ENCODE data around the gene B3GNT5. TPM values are rescaled to one million over a fixed set of nuclear protein-coding genes. Genes with fewer than 3 reads are reported as not detected.

B3GNT5 gene
- total and polyA plus RNA-seq, 2 experiments from 2014 or later: 22.7 to 39.6 TPM

- Histone ChIP-seq H3K4me1 (ENCODE audit: insufficient read depth) (peaks cover 17% of the 10 kb centered on the region), H3K36me3 (replicated peaks; ENCODE audit: insufficient read depth, low read depth) (no peaks in the 10 kb centered on the region), H3K9me2 (replicated peaks; ENCODE audit: insufficient read depth) (no peaks in the 10 kb centered on the region), H3K9me3 (ENCODE audit: low read depth) (no peaks in the 10 kb centered on the region), H3K4me3 (no peak overlapping the region), H3K27me3 (no peaks in the 10 kb centered on the region), H4K20me1 (ENCODE audit: insufficient read depth, poor library complexity, severe bottlenecking) (no peaks in the 10 kb centered on the region), H3K4me2 (no peak overlapping the region), H3K79me2 (no peaks in the 10 kb centered on the region), H2AFZ (no peak overlapping the region), H3K27ac (peak overlapping the region; percentile 25)
- no peak for TF ChIP-seq EZH2 (IDR thresholded peaks at IDR 0.05; ENCODE audit: borderline replicate concordance)
- no peak for TF ChIP-seq CTCF (IDR thresholded peaks at IDR 0.05; ENCODE audit: poor library complexity)
- TF ChIP-seq EZH2phosphoT487 (IDR thresholded peaks at IDR 0.05; ENCODE audit: low read depth, severe bottlenecking, unreplicated experiment): no peak
- DNase-seq (ENCODE audit: low spot score): no peak
- 86% methylated on average over 5 of the region's 5 CpGs for WGBS (ENCODE audit: low lambda C conversion rate, missing lambda C conversion rate)
Observed at GRCh38 chr3:183308751-183309150, 55.7 kb downstream of the B3GNT5 start.

GRCh38 chr3:183309276-183309675, 56.2 kb downstream of the B3GNT5 start:
- H3K27ac ChIP-seq: peak overlapping the region; percentile 25
- no peaks in the 10 kb centered on the region for H3K79me2 ChIP-seq
- no peak overlapping the region for H3K4me2 ChIP-seq
- 79% methylated on average over 5 of the region's 5 CpGs for WGBS (ENCODE audit: low lambda C conversion rate, missing lambda C conversion rate)
- H3K9me2 ChIP-seq (replicated peaks; ENCODE audit: insufficient read depth): no peaks in the 10 kb centered on the region
- H3K9me3 ChIP-seq (ENCODE audit: low read depth): no peaks in the 10 kb centered on the region
- H3K4me3 ChIP-seq: no peak overlapping the region
- H3K4me1 ChIP-seq (ENCODE audit: insufficient read depth): peaks cover 17% of the 10 kb centered on the region
- H3K27me3 ChIP-seq: no peaks in the 10 kb centered on the region
- H2AFZ ChIP-seq: no peak overlapping the region
- no peaks in the 10 kb centered on the region for H3K36me3 ChIP-seq (replicated peaks; ENCODE audit: insufficient read depth, low read depth)
- TF ChIP-seq EZH2phosphoT487 (IDR thresholded peaks at IDR 0.05; ENCODE audit: low read depth, severe bottlenecking, unreplicated experiment): no peak
- TF ChIP-seq CTCF (IDR thresholded peaks at IDR 0.05; ENCODE audit: poor library complexity): no peak
- TF ChIP-seq EZH2 (IDR thresholded peaks at IDR 0.05; ENCODE audit: borderline replicate concordance): no peak
- H4K20me1 ChIP-seq (ENCODE audit: insufficient read depth, poor library complexity, severe bottlenecking): no peaks in the 10 kb centered on the region
- DNase-seq (ENCODE audit: low spot score): peak; percentile 50

- no peak overlapping the region for H3K4me3 ChIP-seq
- 90% methylated on average over 3 of the region's 3 CpGs for WGBS (ENCODE audit: low lambda C conversion rate, missing lambda C conversion rate)
- H2AFZ ChIP-seq: no peak overlapping the region
- no peaks in the 10 kb centered on the region for H3K79me2 ChIP-seq
- DNase-seq (ENCODE audit: low spot score): no peak
- no peaks in the 10 kb centered on the region for H4K20me1 ChIP-seq (ENCODE audit: insufficient read depth, poor library complexity, severe bottlenecking)
- no peaks in the 10 kb centered on the region for H3K36me3 ChIP-seq (replicated peaks; ENCODE audit: insufficient read depth, low read depth)
- H3K27ac ChIP-seq: no peak overlapping the region
- peaks cover 17% of the 10 kb centered on the region for H3K4me1 ChIP-seq (ENCODE audit: insufficient read depth)
- no peak for TF ChIP-seq EZH2 (IDR thresholded peaks at IDR 0.05; ENCODE audit: borderline replicate concordance)
- no peak for TF ChIP-seq CTCF (IDR thresholded peaks at IDR 0.05; ENCODE audit: poor library complexity)
- no peak for TF ChIP-seq EZH2phosphoT487 (IDR thresholded peaks at IDR 0.05; ENCODE audit: low read depth, severe bottlenecking, unreplicated experiment)
- no peak overlapping the region for H3K4me2 ChIP-seq
- no peaks in the 10 kb centered on the region for H3K9me3 ChIP-seq (ENCODE audit: low read depth)
- no peaks in the 10 kb centered on the region for H3K9me2 ChIP-seq (replicated peaks; ENCODE audit: insufficient read depth)
- H3K27me3 ChIP-seq: no peaks in the 10 kb centered on the region
Observed at GRCh38 chr3:183310936-183311335, 57.9 kb downstream of the B3GNT5 start.

GRCh38 chr3:183312433-183312832, 59.4 kb downstream of the B3GNT5 start:
- no peaks in the 10 kb centered on the region for H4K20me1 ChIP-seq (ENCODE audit: insufficient read depth, poor library complexity, severe bottlenecking)
- H3K79me2 ChIP-seq: no peaks in the 10 kb centered on the region
- H3K9me3 ChIP-seq (ENCODE audit: low read depth): no peaks in the 10 kb centered on the region
- no peaks in the 10 kb centered on the region for H3K27me3 ChIP-seq
- TF ChIP-seq EZH2phosphoT487 (IDR thresholded peaks at IDR 0.05; ENCODE audit: low read depth, severe bottlenecking, unreplicated experiment): no peak
- TF ChIP-seq EZH2 (IDR thresholded peaks at IDR 0.05; ENCODE audit: borderline replicate concordance): no peak
- TF ChIP-seq CTCF (IDR thresholded peaks at IDR 0.05; ENCODE audit: poor library complexity): no peak
- peaks cover 9% of the 10 kb centered on the region for H3K4me1 ChIP-seq (ENCODE audit: insufficient read depth)
- H3K27ac ChIP-seq: no peak overlapping the region
- H3K4me2 ChIP-seq: no peak overlapping the region
- no peaks in the 10 kb centered on the region for H3K36me3 ChIP-seq (replicated peaks; ENCODE audit: insufficient read depth, low read depth)
- no peak overlapping the region for H3K4me3 ChIP-seq
- H3K9me2 ChIP-seq (replicated peaks; ENCODE audit: insufficient read depth): no peaks in the 10 kb centered on the region
- DNase-seq (ENCODE audit: low spot score): no peak
- no peak overlapping the region for H2AFZ ChIP-seq
- WGBS (ENCODE audit: low lambda C conversion rate, missing lambda C conversion rate): 90% methylated on average over 2 of the region's 2 CpGs

Measured in hepatocyte (in vitro differentiated cells).